K562 (cell line): ENCODE data around the gene CD52. TPM values are rescaled to one million over a fixed set of nuclear protein-coding genes. Genes with fewer than 3 reads are reported as not detected.

Source experiments
- ATAC-seq: fragments of 200-7000 bp; cut with Tn5 transposase; 3 replicates; pipeline ENCODE4 v1.9.1; 2020; ENCODE audit warnings: moderate library complexity
- BruUV-seq: library from RNA; stranded (reverse); fragments of 400-500 nt; replicated peaks from 2 replicates; lab custom pipeline; 2021; lab: Mats Ljungman, UMichigan
- CTCF ChIA-PET: fragments of 300-600 bp; formaldehyde crosslinking; extraction: SDS; loops from one replicate; lab custom pipeline; 2021; ENCODE audit warnings: low intra/inter-chr PET ratio; lab: Yijun Ruan, JAX
- POLR2A ChIA-PET: fragments of 300-600, 350-650 bp; sonication (Branson Sonifier 250); formaldehyde crosslinking; extraction: SDS; loops from one replicate; lab custom pipeline; 2021; ENCODE audit warnings: antibody characterized with exemption, inconsistent platforms; lab: Yijun Ruan, JAX
- DNase-seq, 4 experiments: peaks; one replicate each; pipeline versions ENCODE4 v3.0.0 to v3.0.0-alpha.2; 2011 to 2018; ENCODE audit warnings: low spot score in 3 of 4, mixed read lengths in 3 of 4; ENCODE audit errors: extremely low read depth in 1 of 4
- FAIRE-seq: peaks from 2 replicates; lab custom pipeline; 2011; peaks lifted over from hg19 to GRCh38; lab: Jason Lieb, UNC
- H2AFZ ChIP-seq: 2 replicates; pipeline ENCODE4 v1.6.0; 2011; ENCODE audit warnings: low read depth, low read length, control low read depth, inconsistent platforms
- H3K27ac ChIP-seq: fragments of 200-600 bp; 3 replicates; pipeline ENCODE4 v1.8.0; 2011; ENCODE audit warnings: low read depth, mild to moderate bottlenecking, control low read depth, inconsistent platforms, low read length, moderate library complexity, mixed read lengths; ENCODE audit errors: extremely low read depth
- H3K27me3 ChIP-seq, 2 experiments: fragments of 300-600 bp in 1 of 2; 2 replicates in 1 of 2; 3 replicates in 1 of 2; pipeline versions ENCODE4 v1.6.0 to v1.8.0; 2011; ENCODE audit warnings: inconsistent platforms in 2 of 2, low read length in 2 of 2, mild to moderate bottlenecking in 1 of 2, mixed read lengths in 1 of 2, moderate library complexity in 1 of 2; ENCODE audit not compliant: control insufficient read depth in 2 of 2, insufficient read depth in 2 of 2
- H3K36me3 ChIP-seq: fragments of 300-600 bp; 3 replicates; pipeline ENCODE4 v1.8.0; 2011; ENCODE audit warnings: mild to moderate bottlenecking, low read length, inconsistent platforms; ENCODE audit not compliant: control insufficient read depth, insufficient read depth
- H3K4me1 ChIP-seq, 2 experiments: fragments of 200-600 bp in 1 of 2; replicated peaks in 1 of 2; 2 replicates in 1 of 2; 3 replicates in 1 of 2; pipeline versions ENCODE4 v1.5.1 to v1.8.0; 2011; ENCODE audit warnings: inconsistent platforms in 2 of 2, low read length in 2 of 2, mild to moderate bottlenecking in 1 of 2, mixed read lengths in 1 of 2, moderate library complexity in 1 of 2; ENCODE audit not compliant: control insufficient read depth in 2 of 2, insufficient read depth in 2 of 2
- H3K4me2 ChIP-seq: 2 replicates; pipeline ENCODE4 v1.6.1; 2011; ENCODE audit warnings: low read length, control low read depth, inconsistent platforms, mixed read lengths; ENCODE audit not compliant: insufficient read depth
- H3K4me3 ChIP-seq: fragments of 200-600 bp; sonication (generic), shearing (Covaris generic); 2 replicates; pipeline ENCODE4 v1.5.1; 2016; ENCODE audit warnings: control low read depth, inconsistent platforms
- H3K79me2 ChIP-seq: fragments of 200-600 bp; 3 replicates; pipeline ENCODE4 v1.8.0; 2011; ENCODE audit warnings: low read length, inconsistent platforms; ENCODE audit not compliant: control insufficient read depth, insufficient read depth
- H3K9ac ChIP-seq, 2 experiments: 2 replicates each; pipeline versions ENCODE4 v1.6.0 to v1.6.1; 2011; ENCODE audit warnings: low read depth in 2 of 2, low read length in 2 of 2, control low read depth in 1 of 2, inconsistent platforms in 1 of 2, mild to moderate bottlenecking in 1 of 2, mixed read lengths in 1 of 2; ENCODE audit not compliant: insufficient read depth in 1 of 2
- H3K9me1 ChIP-seq: one replicate; pipeline ENCODE4 v1.6.0; 2011; ENCODE audit warnings: inconsistent platforms, mild to moderate bottlenecking, low read length, moderate library complexity; ENCODE audit not compliant: control insufficient read depth, insufficient read depth
- H3K9me3 ChIP-seq: replicated peaks from 2 replicates; pipeline ENCODE4 v1.5.1; 2011; ENCODE audit warnings: low read depth, low read length, inconsistent platforms; ENCODE audit not compliant: control insufficient read depth, insufficient read depth
- H4K20me1 ChIP-seq: replicated peaks from 2 replicates; pipeline ENCODE4 v1.6.1; 2011; ENCODE audit warnings: low read length, inconsistent platforms, mixed read lengths; ENCODE audit not compliant: control insufficient read depth, insufficient read depth
- ADNP ChIP-seq: fragments of 200-800 bp; sonication (Bioruptor generic); IDR thresholded peaks from 2 replicates; pipeline ENCODE4 v1.6.1; 2016; ENCODE audit warnings: missing genetic modification characterization, missing compliant biosample characterization
- CBX1 ChIP-seq: sonication (generic); IDR thresholded peaks from 2 replicates; pipeline ENCODE4 v1.6.1; 2016; ENCODE audit warnings: antibody characterized with exemption, low read depth, mild to moderate bottlenecking
- KHSRP ChIP-seq: fragments of 450-650 bp; IDR thresholded peaks from 2 replicates; pipeline ENCODE4 v1.6.1; 2017
- MCM3 ChIP-seq: fragments of 450-650 bp; IDR thresholded peaks from 2 replicates; pipeline ENCODE4 v1.6.1; 2016
- MEIS2 ChIP-seq: fragments of 450-650 bp; IDR thresholded peaks from 2 replicates; pipeline ENCODE4 v1.6.1; 2014; ENCODE audit warnings: mild to moderate bottlenecking; ENCODE audit not compliant: partially characterized antibody
- NR2C1 ChIP-seq, 2 experiments: fragments of 450-650 bp; IDR thresholded peaks; 2 replicates each; pipeline ENCODE4 v1.6.1; 2017; ENCODE audit warnings: mild to moderate bottlenecking in 2 of 2, antibody characterized with exemption in 1 of 2, inconsistent platforms in 1 of 2, missing compliant biosample characterization in 1 of 2, missing genetic modification characterization in 1 of 2
- RAD51 ChIP-seq: fragments of 450-650 bp; IDR thresholded peaks from 2 replicates; pipeline ENCODE4 v1.7.1; 2016; ENCODE audit warnings: low read depth, mild to moderate bottlenecking, borderline replicate concordance
- RFX7 ChIP-seq: fragments of 250-450 bp; sonication (Bioruptor Pico); IDR thresholded peaks from 2 replicates; pipeline ENCODE4 v1.5.1; 2021; ENCODE audit warnings: mild to moderate bottlenecking
- SLC30A9 ChIP-seq: fragments of 250-450 bp; sonication (Bioruptor Pico); IDR thresholded peaks from 2 replicates; pipeline ENCODE4 v1.8.0; 2022; ENCODE audit warnings: mild to moderate bottlenecking, moderate library complexity
- ZNF24 ChIP-seq: fragments of 450-650 bp; IDR thresholded peaks from 2 replicates; pipeline ENCODE4 v1.6.1; 2016
- ZNF3 ChIP-seq: fragments of 250-450 bp; sonication (Bioruptor Pico); IDR thresholded peaks from 2 replicates; pipeline ENCODE4 v1.5.0; 2021; ENCODE audit warnings: mild to moderate bottlenecking, moderate library complexity
- WGBS: fragments of 100-300 bp; shearing (Covaris generic); methylation state at CpG from one replicate; pipeline ENCODE4 v1.1.6; 2016; ENCODE audit warnings: low coverage, mixed read lengths; ENCODE audit not compliant: insufficient coverage; ENCODE audit errors: missing lambda C conversion rate; 5-methylcytosine and 5-hydroxymethylcytosine counted together
- in situ Hi-C: fragments of 300-500 bp; cut with MboI; formaldehyde crosslinking; loops from 4 replicates; pipeline ENCODE4 v1.15.0; 2018; ENCODE audit warnings: inconsistent platforms, mixed read lengths
- intact Hi-C: fragments of 100-400 bp; cut with micrococcal nuclease; formaldehyde crosslinking; loops from 2 replicates; pipeline ENCODE4 v1.14.2; 2022
- polyA plus RNA-seq, 8 experiments: library from polyadenylated mRNA; depleted of rRNA in 4 of 8; stranded (reverse) in 5 of 8; unstranded in 3 of 8; fragments of >200 nt; fragmentation: Nextera tagmentation in 2 of 8; fragmentation: Illumina TruSeq in 1 of 8; extraction: Ambion mirVana in 2 of 8; extraction: Trizol in 1 of 8; gene quantifications; 2 replicates each; pipeline versions ENCODE4 v1.2.1 to v1.2.3, GENCODE V29; 2011 to 2014; ENCODE audit warnings: inconsistent platforms in 1 of 8, missing spikeins in 1 of 8
- total RNA-seq, 7 experiments: library from RNA; depleted of rRNA in 6 of 7; stranded (reverse); fragments of >200 nt in 6 of 7; fragmentation: Illumina TruSeq in 2 of 7; extraction: Trizol in 2 of 7; gene quantifications; 2 replicates each; pipeline versions ENCODE4 v1.2.1 to v1.2.3, GENCODE V29; 2011 to 2021; ENCODE audit warnings: low replicate concordance in 1 of 7
- TF ChIP-seq, protein P1 (sequence below): fragments of 250-450 bp; sonication (Bioruptor Pico); IDR thresholded peaks from 2 replicates; pipeline ENCODE4 v1.8.0; 2022; ENCODE audit warnings: moderate library complexity, mild to moderate bottlenecking, inconsistent platforms
- TF ChIP-seq, protein P2 (sequence below): fragments of 450-650 bp; IDR thresholded peaks from 2 replicates; pipeline ENCODE4 v1.6.1; 2017; ENCODE audit warnings: antibody characterized with exemption, mild to moderate bottlenecking
- TF ChIP-seq, protein P3 (sequence below), 2 experiments: fragments of 450-650 bp in 1 of 2; IDR thresholded peaks; 2 replicates each; pipeline ENCODE4 v1.6.1; 2011 to 2017; ENCODE audit warnings: low read depth in 2 of 2, antibody characterized with exemption in 1 of 2, borderline replicate concordance in 1 of 2, low read length in 1 of 2, mild to moderate bottlenecking in 1 of 2, mixed read lengths in 1 of 2; ENCODE audit not compliant: control insufficient read depth in 1 of 2

The CD52 gene
- total and polyA plus RNA-seq, 9 of the 15 experiments (the other 6 are each of a cell fraction or from before 2014, with no cell fraction given) = 34.9 to 488 (median 173) TPM

DNA sequence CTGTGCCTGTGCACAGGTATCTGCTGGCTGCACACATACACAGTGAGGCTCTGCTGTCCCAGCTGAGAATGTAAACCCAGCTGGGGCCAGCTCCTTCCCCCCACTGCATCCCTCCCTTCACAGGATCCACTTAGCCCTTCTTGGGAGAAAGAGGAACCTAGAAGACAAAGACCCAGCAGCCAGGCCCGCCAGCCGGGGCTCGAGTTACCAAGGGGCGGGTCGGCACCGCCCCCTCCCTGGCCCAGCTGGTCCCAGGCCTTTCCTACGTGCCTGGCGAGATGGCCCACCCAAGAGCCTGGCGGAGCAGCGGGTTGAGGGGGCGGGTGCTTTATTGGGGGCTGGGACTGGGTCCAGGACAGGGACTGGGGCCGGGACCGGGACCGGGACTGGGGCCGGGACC lies 35.8 kb upstream of the CD52 start:
- peak overlapping the region; percentile 40; the same call in 1 of the 2 replicates for H3K4me2 ChIP-seq
- in situ Hi-C loops (no loop called here), intact Hi-C loops (no loop called here)
- peaks cover 24% of the 10 kb centered on the region; the same call in 2 of the 3 replicates for H3K79me2 ChIP-seq
- H4K20me1 ChIP-seq = 0 out of 2 replicates have a peak, but pooled peaks cover 4% of the 10 kb centered on the region
- peak in 3 of 4 experiments; percentile 41 to 60 (median 42) for DNase-seq
- peaks cover 60% of the 10 kb centered on the region for H3K36me3 ChIP-seq
- WGBS = 52% methylated on average over 8 of the region's 15 CpGs
- POLR2A ChIA-PET = interaction anchor here (1.1 to 1.6 kb wide), 2 partner anchors 28 to 40 kb away, joined by 5 to 6 read pairs; no protein-coding TSS in a partner anchor
- CTCF ChIA-PET = no interaction called here
- no peaks in the 10 kb centered on the region for H3K27me3 ChIP-seq
- peaks cover 5% of the 10 kb centered on the region for H3K9me1 ChIP-seq
- H3K4me3 ChIP-seq = no peak overlapping the region
- peak overlapping the region in 1 of 2 experiments; percentile 74; a peak in 2 of 4 replicates for H3K9ac ChIP-seq
- FAIRE-seq = no peak
- no peak overlapping the region for H2AFZ ChIP-seq
- peaks cover 85 to 88% of the 10 kb centered on the region in 2 experiments for H3K4me1 ChIP-seq
- no peak overlapping the region for H3K27ac ChIP-seq
- no peaks in the 10 kb centered on the region for H3K9me3 ChIP-seq
- BruUV-seq = no TSS peak
- ATAC-seq = no peak
- TF ChIP-seq, protein P1, sequence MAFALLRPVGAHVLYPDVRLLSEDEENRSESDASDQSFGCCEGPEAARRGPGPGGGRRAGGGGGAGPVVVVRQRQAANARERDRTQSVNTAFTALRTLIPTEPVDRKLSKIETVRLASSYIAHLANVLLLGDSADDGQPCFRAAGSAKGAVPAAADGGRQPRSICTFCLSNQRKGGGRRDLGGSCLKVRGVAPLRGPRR (CRISPR knock-in tag) = no peak
- TF ChIP-seq, protein P2, sequence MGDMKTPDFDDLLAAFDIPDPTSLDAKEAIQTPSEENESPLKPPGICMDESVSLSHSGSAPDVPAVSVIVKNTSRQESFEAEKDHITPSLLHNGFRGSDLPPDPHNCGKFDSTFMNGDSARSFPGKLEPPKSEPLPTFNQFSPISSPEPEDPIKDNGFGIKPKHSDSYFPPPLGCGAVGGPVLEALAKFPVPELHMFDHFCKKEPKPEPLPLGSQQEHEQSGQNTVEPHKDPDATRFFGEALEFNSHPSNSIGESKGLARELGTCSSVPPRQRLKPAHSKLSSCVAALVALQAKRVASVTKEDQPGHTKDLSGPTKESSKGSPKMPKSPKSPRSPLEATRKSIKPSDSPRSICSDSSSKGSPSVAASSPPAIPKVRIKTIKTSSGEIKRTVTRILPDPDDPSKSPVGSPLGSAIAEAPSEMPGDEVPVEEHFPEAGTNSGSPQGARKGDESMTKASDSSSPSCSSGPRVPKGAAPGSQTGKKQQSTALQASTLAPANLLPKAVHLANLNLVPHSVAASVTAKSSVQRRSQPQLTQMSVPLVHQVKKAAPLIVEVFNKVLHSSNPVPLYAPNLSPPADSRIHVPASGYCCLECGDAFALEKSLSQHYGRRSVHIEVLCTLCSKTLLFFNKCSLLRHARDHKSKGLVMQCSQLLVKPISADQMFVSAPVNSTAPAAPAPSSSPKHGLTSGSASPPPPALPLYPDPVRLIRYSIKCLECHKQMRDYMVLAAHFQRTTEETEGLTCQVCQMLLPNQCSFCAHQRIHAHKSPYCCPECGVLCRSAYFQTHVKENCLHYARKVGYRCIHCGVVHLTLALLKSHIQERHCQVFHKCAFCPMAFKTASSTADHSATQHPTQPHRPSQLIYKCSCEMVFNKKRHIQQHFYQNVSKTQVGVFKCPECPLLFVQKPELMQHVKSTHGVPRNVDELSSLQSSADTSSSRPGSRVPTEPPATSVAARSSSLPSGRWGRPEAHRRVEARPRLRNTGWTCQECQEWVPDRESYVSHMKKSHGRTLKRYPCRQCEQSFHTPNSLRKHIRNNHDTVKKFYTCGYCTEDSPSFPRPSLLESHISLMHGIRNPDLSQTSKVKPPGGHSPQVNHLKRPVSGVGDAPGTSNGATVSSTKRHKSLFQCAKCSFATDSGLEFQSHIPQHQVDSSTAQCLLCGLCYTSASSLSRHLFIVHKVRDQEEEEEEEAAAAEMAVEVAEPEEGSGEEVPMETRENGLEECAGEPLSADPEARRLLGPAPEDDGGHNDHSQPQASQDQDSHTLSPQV = no peak
- no peak for TF ChIP-seq RFX7 (CRISPR knock-in tag)
- no peak for TF ChIP-seq KHSRP
- no peak for TF ChIP-seq SLC30A9
- no peak for TF ChIP-seq ZNF3
- TF ChIP-seq RAD51 = no peak
- TF ChIP-seq, protein P3, sequence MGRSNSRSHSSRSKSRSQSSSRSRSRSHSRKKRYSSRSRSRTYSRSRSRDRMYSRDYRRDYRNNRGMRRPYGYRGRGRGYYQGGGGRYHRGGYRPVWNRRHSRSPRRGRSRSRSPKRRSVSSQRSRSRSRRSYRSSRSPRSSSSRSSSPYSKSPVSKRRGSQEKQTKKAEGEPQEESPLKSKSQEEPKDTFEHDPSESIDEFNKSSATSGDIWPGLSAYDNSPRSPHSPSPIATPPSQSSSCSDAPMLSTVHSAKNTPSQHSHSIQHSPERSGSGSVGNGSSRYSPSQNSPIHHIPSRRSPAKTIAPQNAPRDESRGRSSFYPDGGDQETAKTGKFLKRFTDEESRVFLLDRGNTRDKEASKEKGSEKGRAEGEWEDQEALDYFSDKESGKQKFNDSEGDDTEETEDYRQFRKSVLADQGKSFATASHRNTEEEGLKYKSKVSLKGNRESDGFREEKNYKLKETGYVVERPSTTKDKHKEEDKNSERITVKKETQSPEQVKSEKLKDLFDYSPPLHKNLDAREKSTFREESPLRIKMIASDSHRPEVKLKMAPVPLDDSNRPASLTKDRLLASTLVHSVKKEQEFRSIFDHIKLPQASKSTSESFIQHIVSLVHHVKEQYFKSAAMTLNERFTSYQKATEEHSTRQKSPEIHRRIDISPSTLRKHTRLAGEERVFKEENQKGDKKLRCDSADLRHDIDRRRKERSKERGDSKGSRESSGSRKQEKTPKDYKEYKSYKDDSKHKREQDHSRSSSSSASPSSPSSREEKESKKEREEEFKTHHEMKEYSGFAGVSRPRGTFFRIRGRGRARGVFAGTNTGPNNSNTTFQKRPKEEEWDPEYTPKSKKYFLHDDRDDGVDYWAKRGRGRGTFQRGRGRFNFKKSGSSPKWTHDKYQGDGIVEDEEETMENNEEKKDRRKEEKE (IDR thresholded peaks at IDR 0.05; ENCODE audit: borderline replicate concordance in 1 of 2, control insufficient read depth in 1 of 2, low read depth in 2 of 2, low read length in 1 of 2) = no peak
- TF ChIP-seq MEIS2 = no peak
- no peak for TF ChIP-seq NR2C1 (IDR thresholded peaks at IDR 0.05)
- no peak for TF ChIP-seq NR2C1 (tag; IDR thresholded peaks at IDR 0.05)
- TF ChIP-seq ZNF24 = no peak
- TF ChIP-seq CBX1 = no peak
- TF ChIP-seq ADNP = no peak
- TF ChIP-seq MCM3 = no peak
